ENCODE measurements around the gene SYCN. TPM values are rescaled to one million over a fixed set of nuclear protein-coding genes. Genes with fewer than 3 reads are reported as not detected.
A peak's percentile ranks its signal among the peaks of the same experiment; 100 is the strongest.

SYCN gene
- polyA plus RNA-seq, 4 donors, result not detected

GRCh38 chr19:39173502-39173991, 30.5 kb downstream of the SYCN start:
- no peak for DNase-seq (ENCODE audit: low read depth in 4 of 4, low spot score in 3 of 4)

GRCh38 chr19:39172700-39173501, 31.2 kb downstream of the SYCN start:
- DNase-seq (ENCODE audit: low read depth in 4 of 4, low spot score in 3 of 4), result no peak

GRCh38 chr19:39171479-39172465, 32.3 kb downstream of the SYCN start:
- DNase-seq (ENCODE audit: low read depth in 4 of 4, low spot score in 3 of 4), result no peak

GRCh38 chr19:39170386-39171231, 33.5 kb downstream of the SYCN start:
- no peak for DNase-seq (ENCODE audit: low read depth in 4 of 4, low spot score in 3 of 4)

- no peak for DNase-seq (ENCODE audit: low read depth in 4 of 4, low spot score in 3 of 4)
These were observed 34.8 kb downstream of the SYCN start for GRCh38 chr19:39169143-39169810.

GRCh38 chr19:39168258-39169142, 35.6 kb downstream of the SYCN start:
- no peak for DNase-seq (ENCODE audit: low read depth in 4 of 4, low spot score in 3 of 4)

- DNase-seq (ENCODE audit: low read depth in 4 of 4, low spot score in 3 of 4), result peak in 2 of 4 donors; percentile 31 to 46
These were observed 36.4 kb downstream of the SYCN start for GRCh38 chr19:39167461-39168257.

GRCh38 chr19:39166571-39167391, 37.3 kb downstream of the SYCN start:
- peak in 1 of 4 donors; percentile 41 for DNase-seq (ENCODE audit: low read depth in 4 of 4, low spot score in 3 of 4)

GRCh38 chr19:39165857-39166256, 38.2 kb downstream of the SYCN start:
- no peak for DNase-seq (ENCODE audit: low read depth in 4 of 4, low spot score in 3 of 4)

GRCh38 chr19:39164289-39164688, 39.8 kb downstream of the SYCN start:
- no peak for DNase-seq (ENCODE audit: low read depth in 4 of 4, low spot score in 3 of 4)

- DNase-seq (ENCODE audit: low read depth in 4 of 4, low spot score in 3 of 4), result no peak
These were observed 40.4 kb downstream of the SYCN start for GRCh38 chr19:39163621-39164020.

GRCh38 chr19:39162441-39163043, 41.5 kb downstream of the SYCN start:
- DNase-seq (ENCODE audit: low read depth in 4 of 4, low spot score in 3 of 4), result no peak

- no peak for DNase-seq (ENCODE audit: low read depth in 4 of 4, low spot score in 3 of 4)
These were observed 43.0 kb downstream of the SYCN start for GRCh38 chr19:39160889-39161672.

GRCh38 chr19:39160523-39160861, 43.6 kb downstream of the SYCN start:
- DNase-seq (ENCODE audit: low read depth in 4 of 4, low spot score in 3 of 4), result no peak

- DNase-seq (ENCODE audit: low read depth in 4 of 4, low spot score in 3 of 4), result no peak
These were observed 45.3 kb downstream of the SYCN start for GRCh38 chr19:39158646-39159260.

- DNase-seq (ENCODE audit: low read depth in 4 of 4, low spot score in 3 of 4), result no peak
These were observed 46.1 kb downstream of the SYCN start for GRCh38 chr19:39157997-39158389.
